GM10266 (cell line): ENCODE results near the gene TRIP10.

Experiments used
- DNase-seq: peaks from one replicate; pipeline ENCODE4 v3.0.0; 2012; ENCODE audit errors: extremely low spot score
- CTCF ChIP-seq: IDR thresholded peaks from 2 replicates; pipeline ENCODE4 v1.5.1; 2012; ENCODE audit warnings: mild to moderate bottlenecking, low read depth; ENCODE audit not compliant: control insufficient read depth, insufficient read depth; ENCODE audit errors: missing control alignments

Gene TRIP10

GRCh38 chr19:6717441-6717971 lies 22.0 kb upstream of the TRIP10 start:
- no peak for TF ChIP-seq CTCF
- no peak for DNase-seq

GRCh38 chr19:6718111-6718740 lies 21.3 kb upstream of the TRIP10 start:
- DNase-seq: no peak
- TF ChIP-seq CTCF: no peak

- DNase-seq: peak; percentile 65
- no peak for TF ChIP-seq CTCF
Measured at GRCh38 chr19:6718741-6719539, 20.5 kb upstream of the TRIP10 start.

GRCh38 chr19:6719540-6719861 lies 20.0 kb upstream of the TRIP10 start:
- no peak for DNase-seq
- TF ChIP-seq CTCF: no peak

- no peak for TF ChIP-seq CTCF
- no peak for DNase-seq
Measured at GRCh38 chr19:6719992-6720368, 19.5 kb upstream of the TRIP10 start.

- no peak for DNase-seq
- no peak for TF ChIP-seq CTCF
Measured at GRCh38 chr19:6720369-6721137, 18.9 kb upstream of the TRIP10 start, which contains the start of gene C3. TSS of gene C3 (minus strand) at chr19:6720650. CDS start at chr19:6720589, 61 bp downstream.
